RWPE2 (cell line): Measurements from ENCODE around the gene STEAP3.
A peak's percentile ranks its signal among the peaks of the same experiment; 100 is the strongest.

Source experiments
- ATAC-seq: fragments of 200-7000 bp; cut with Tn5 transposase; 3 replicates; pipeline ENCODE4 v1.9.1; 2021; ENCODE audit warnings: low read depth
- DNase-seq: peaks from one replicate; pipeline ENCODE4 v3.0.0-alpha.2; 2020; ENCODE audit warnings: low spot score
- H3K27ac ChIP-seq: fragments of 450-650 bp; 2 replicates; pipeline ENCODE4 v1.5.1; 2017; ENCODE audit warnings: mild to moderate bottlenecking; ENCODE audit not compliant: poor library complexity, severe bottlenecking
- H3K27me3 ChIP-seq: fragments of 250-450 bp; sonication (Bioruptor Pico); 2 replicates; pipeline ENCODE4 v1.5.1; 2021; ENCODE audit warnings: mild to moderate bottlenecking, moderate library complexity; ENCODE audit not compliant: insufficient read depth, poor library complexity, severe bottlenecking
- H3K36me3 ChIP-seq: fragments of 250-450 bp; sonication (Bioruptor Pico); 2 replicates; pipeline ENCODE4 v1.5.1; 2020; ENCODE audit warnings: low read depth, mild to moderate bottlenecking, moderate library complexity
- H3K4me1 ChIP-seq: fragments of 250-450 bp; sonication (Bioruptor Pico); 2 replicates; pipeline ENCODE4 v1.5.1; 2021; ENCODE audit warnings: mild to moderate bottlenecking, moderate library complexity; ENCODE audit not compliant: insufficient read depth, poor library complexity, severe bottlenecking
- H3K4me3 ChIP-seq: fragments of 250-450 bp; sonication (Bioruptor Pico); 2 replicates; pipeline ENCODE4 v1.5.1; 2021; ENCODE audit warnings: mild to moderate bottlenecking, moderate library complexity; ENCODE audit not compliant: severe bottlenecking
- H3K9me3 ChIP-seq: fragments of 250-450 bp; sonication (Bioruptor Pico); 2 replicates; pipeline ENCODE4 v1.5.1; 2021; ENCODE audit warnings: mild to moderate bottlenecking, moderate library complexity; ENCODE audit not compliant: severe bottlenecking
- CTCF ChIP-seq: fragments of 450-650 bp; IDR thresholded peaks from one replicate; pipeline ENCODE4 v1.5.1; 2017; ENCODE audit warnings: mild to moderate bottlenecking, moderate library complexity; ENCODE audit not compliant: poor library complexity, severe bottlenecking

STEAP3 gene

GRCh38 chr2:119249311-119249710 is 25.7 kb downstream of the STEAP3 start:
- Histone ChIP-seq H3K9me3 (no peaks in the 10 kb centered on the region), H3K27ac (no peak overlapping the region), H3K4me3 (no peak overlapping the region), H3K36me3 (peaks cover 14% of the 10 kb centered on the region; the same call in 1 of the 2 replicates), H3K27me3 (no peaks in the 10 kb centered on the region), H3K4me1 (peaks cover 24% of the 10 kb centered on the region)
- ATAC-seq (no peak), DNase-seq (no peak)
- no peak for TF ChIP-seq CTCF

DNA sequence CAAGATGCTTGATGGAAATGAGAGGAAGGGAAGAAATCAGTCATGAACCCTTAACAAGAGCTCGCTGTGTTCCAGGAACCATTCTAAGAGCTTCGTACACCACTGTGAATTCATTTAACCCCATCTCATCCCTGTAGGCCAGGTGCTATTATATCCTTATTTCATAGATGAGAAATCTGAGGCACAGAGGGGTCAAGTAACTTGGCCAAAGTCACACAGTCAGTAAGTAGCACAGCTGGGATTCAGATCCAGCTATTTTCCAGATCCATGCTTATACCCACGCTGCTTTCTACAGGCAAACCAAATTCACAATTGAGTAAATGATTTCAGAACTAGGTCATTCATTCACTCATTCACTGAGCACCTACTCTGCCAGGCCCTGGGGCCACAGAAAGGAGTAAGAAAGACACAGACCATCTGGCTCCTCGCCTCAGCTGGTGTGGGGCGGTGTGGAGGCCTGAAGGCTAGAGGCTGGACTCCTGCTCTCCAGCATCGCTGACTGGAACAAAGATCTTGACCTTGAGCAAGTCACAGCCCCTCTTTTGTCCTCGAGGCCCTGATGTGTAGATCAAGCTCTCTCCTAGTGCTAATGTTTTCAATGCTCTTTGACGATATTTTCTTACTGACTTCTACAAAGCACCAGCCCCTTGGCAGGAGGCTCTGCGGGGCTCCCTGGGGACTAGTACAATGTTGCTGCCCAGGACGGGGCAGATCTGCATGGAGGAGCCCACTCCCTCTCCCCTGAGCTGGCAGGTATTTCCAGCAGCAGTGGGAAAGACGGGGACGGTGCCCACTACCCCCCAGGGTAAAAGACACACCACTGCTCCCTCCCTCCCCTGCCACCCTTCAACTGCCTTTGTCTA is 26.5 kb downstream of the STEAP3 start:
- DNase-seq (no peak), ATAC-seq (no peak)
- no peaks in the 10 kb centered on the region for H3K27me3 ChIP-seq
- H3K27ac ChIP-seq, result no peak overlapping the region
- peaks cover 19% of the 10 kb centered on the region for H3K36me3 ChIP-seq
- no peak for TF ChIP-seq CTCF
- peaks cover 24% of the 10 kb centered on the region for H3K4me1 ChIP-seq
- H3K9me3 ChIP-seq, result no peaks in the 10 kb centered on the region
- H3K4me3 ChIP-seq, result no peak overlapping the region

GRCh38 chr2:119250718-119251290 is 27.2 kb downstream of the STEAP3 start:
- no peaks in the 10 kb centered on the region for H3K9me3 ChIP-seq
- no peaks in the 10 kb centered on the region for H3K27me3 ChIP-seq
- no peak for DNase-seq
- H3K27ac ChIP-seq, result no peak overlapping the region
- no peak for TF ChIP-seq CTCF
- H3K4me3 ChIP-seq, result no peak overlapping the region
- peaks cover 28% of the 10 kb centered on the region for H3K4me1 ChIP-seq
- H3K36me3 ChIP-seq, result peaks cover 22% of the 10 kb centered on the region
- no peak for ATAC-seq

DNA sequence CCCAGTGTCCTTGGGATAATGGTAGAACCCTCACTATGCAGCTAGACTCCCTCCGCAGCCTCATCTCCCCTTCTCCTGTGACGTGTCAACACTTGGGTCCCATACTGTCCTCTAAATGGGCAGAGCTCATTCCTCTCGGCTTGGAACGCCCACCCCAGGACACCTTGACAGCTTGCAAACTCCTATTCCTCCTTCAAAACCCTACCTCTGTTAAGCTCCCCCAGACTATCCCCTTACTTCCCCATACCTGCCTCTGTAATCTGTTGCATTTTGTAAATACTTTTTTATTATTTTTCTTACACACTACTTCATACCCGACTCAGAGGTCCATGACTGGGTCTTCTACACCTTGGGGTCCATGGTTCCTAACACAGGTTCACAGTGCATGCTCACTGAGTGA is 28.0 kb downstream of the STEAP3 start:
- Histone ChIP-seq H3K27ac (peak overlapping the region; percentile 87), H3K4me3 (no peak overlapping the region), H3K9me3 (no peaks in the 10 kb centered on the region), H3K36me3 (peaks cover 14% of the 10 kb centered on the region), H3K4me1 (peaks cover 32% of the 10 kb centered on the region), H3K27me3 (no peaks in the 10 kb centered on the region)
- TF ChIP-seq CTCF, result no peak
- no peak for ATAC-seq
- DNase-seq, result no peak
